Keratinocyte (primary cell): ENCODE measurements around the gene CHST15.

Source experiments
- CTCF ChIP-seq, 3 experiments: IDR thresholded peaks in 1 of 3; conservative IDR thresholded peaks in 1 of 3; optimal IDR thresholded peaks in 1 of 3; 2 replicates in 2 of 3; 3 replicates in 1 of 3; pipeline versions ENCODE3 to v1.5.1; 2011; ENCODE audit warnings: low read length in 3 of 3, mild to moderate bottlenecking in 3 of 3, moderate library complexity in 2 of 3, control low read depth in 1 of 3, inconsistent platforms in 1 of 3; ENCODE audit not compliant: insufficient read depth in 2 of 3; ENCODE audit errors: extremely low read depth in 1 of 3
- EZH2 ChIP-seq: IDR thresholded peaks from one replicate; pipeline ENCODE4 v1.6.1; 2012; ENCODE audit warnings: inconsistent platforms, mild to moderate bottlenecking, low read length, moderate library complexity

- TF ChIP-seq EZH2, result no peak
- no peak for TF ChIP-seq CTCF (optimal IDR thresholded peaks at IDR 0.05 in 1 of 3, IDR thresholded peaks at IDR 0.05 in 1 of 3, conservative IDR thresholded peaks at IDR 0.05 in 1 of 3; ENCODE audit: extremely low read depth in 1 of 3, insufficient read depth in 2 of 3, low read length in 3 of 3)
These were observed 35.8 kb downstream of the CHST15 start for GRCh38 chr10:124057601-124058000.
